Activated CD8-positive, alpha-beta memory T cell treated with anti-CD3 and anti-CD28 coated beads, Interleukin-2, amount 50 U/mL, for 24 hours (primary cell): Measurements from ENCODE around the gene INAFM2.

Source experiments
- DNase-seq: peaks from one replicate; pipeline ENCODE4 v3.0.0-alpha.2; 2020; ENCODE audit errors: extremely low read depth

The INAFM2 gene

DNA sequence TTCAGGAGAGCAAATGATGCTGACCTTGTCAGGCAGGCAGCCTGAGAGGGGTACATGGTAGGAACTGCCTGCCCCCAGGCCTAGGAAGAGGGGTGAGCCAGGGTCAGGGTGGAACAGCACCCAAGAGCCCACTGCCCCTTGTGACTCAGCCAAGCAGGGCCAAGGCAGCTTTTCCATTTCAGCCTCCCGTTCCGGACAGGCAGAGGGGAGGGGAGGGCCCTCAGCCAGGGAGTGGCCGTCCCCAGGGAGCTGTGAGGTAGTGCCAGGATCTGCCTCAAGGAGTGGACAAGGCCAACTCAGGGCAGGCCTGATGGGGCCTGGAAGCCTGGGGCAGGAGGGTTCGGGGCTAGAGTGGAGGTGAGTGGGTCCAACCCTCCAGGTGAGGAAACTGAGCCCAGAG is 35.5 kb upstream of the INAFM2 start:
- no peak for DNase-seq

DNA sequence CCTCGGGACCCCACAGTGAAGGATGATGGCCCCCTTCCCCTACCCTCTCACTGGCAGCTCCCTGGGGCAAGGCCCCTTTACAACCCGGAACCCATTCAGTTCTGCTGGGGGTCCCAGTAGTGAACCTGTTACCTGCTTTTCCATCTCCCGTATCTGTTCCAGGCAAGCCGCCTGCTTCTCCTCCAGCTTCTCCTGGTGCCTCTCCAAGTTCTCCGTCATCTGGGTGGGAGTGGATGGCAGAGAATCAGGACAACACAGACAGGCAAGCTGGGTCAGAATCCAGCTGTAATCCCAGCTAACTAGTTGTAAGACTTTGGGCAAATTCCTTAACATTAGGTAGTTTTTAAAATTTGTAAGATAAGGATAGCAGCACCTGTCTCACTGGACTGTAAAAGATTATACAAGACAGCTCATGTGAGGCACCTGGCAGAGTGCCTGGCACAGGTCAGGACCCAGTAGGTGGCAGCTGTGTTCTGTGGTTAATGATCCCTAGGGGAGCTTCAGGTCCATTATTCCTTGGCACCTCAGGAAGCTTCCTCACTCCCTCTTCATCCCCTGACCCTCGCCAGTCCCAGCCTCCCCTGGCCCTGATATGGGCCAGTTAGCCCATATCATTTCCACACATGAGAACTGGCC is 34.2 kb upstream of the INAFM2 start:
- DNase-seq, result no peak

DNA sequence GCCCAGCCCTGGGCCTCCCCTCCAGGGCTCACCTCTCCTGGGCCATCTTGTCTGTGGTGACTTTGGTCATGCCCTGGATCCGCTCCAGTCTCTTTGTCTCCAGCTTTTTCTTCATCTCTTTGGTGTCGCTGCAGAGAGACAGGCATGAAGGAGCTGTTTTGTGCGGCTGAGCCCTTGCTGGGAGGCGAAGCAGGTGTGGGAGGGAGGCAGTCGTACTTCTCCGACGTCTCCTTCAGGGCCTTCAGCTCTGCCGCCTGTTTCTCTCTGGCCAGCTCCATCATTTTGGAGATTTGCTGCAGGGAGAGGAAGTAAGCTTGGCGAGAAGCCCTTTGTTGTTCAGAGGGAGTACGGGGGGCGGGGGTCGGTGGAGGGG is 33.0 kb upstream of the INAFM2 start:
- DNase-seq, result no peak

DNA sequence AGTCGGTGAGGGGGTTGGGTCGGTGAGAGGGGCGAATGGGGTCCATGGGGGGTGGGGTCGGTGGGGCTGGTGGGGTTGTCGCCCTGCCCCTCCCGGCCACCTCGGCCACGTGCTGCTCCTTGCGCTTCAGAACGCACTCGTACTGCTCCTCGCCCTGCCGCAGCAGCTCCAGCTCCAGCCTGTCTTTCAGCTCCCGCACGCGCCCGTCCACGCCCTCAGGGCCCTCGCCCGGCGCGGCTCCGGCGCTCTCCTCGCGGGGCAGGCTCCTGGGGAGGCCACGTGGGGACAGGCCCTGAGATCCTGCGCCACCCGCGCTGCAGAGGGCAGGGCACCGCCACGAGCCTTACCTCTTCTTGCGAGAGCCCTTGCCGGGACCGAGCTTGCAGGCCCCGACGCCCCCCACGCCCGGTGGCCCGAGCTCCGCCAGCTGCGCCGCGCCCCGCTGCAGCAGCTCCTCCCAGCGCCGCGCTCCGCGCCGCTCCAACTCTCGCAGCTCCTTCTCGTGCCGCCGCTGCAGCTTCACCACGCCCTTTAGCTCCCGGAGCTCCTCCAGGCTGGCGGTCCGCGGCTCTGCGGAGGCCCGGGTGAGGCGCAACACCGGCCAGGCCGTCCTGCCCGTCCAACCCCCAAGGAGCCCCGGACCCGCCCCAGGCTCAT is 32.4 kb upstream of the INAFM2 start:
- DNase-seq, result no peak

DNA sequence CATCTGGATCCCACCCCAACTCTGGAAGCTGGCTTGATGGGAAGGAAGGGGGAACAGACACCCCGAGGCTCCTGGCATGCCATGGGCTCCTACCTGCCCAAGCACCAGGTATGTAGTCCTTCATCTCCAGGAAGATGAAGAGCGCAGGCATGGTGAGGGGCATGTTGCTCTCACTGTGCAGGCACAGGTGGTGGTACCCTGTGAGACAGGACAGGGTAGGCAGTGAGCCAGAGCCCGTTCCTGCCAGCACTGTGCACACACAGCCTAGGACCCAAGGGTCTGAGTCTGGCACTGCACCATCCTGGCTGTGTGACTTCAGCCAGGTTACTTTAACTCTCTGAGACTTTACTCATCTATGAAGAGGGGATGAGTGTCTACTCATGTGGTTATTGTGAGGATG is 31.2 kb upstream of the INAFM2 start:
- no peak for DNase-seq

DNA sequence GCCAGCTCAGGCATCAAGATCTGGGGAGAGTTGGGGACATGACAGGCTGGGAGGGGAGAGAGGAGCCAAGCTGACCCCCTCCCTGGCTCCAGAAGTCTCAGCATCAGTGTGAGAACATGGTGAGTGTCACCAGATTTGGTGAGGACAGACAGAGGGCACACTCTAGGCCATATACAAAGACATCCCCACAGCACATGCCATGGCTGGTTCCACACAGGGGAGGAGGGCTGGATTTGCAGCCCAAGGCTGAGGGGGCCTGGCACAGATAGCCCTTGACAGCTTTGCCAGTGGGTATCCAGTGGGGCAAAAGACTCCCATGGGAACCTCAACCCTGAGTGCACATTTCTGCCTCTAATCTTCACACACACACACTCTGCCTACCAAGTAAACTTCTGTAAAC is 30.5 kb upstream of the INAFM2 start:
- no peak for DNase-seq

DNA sequence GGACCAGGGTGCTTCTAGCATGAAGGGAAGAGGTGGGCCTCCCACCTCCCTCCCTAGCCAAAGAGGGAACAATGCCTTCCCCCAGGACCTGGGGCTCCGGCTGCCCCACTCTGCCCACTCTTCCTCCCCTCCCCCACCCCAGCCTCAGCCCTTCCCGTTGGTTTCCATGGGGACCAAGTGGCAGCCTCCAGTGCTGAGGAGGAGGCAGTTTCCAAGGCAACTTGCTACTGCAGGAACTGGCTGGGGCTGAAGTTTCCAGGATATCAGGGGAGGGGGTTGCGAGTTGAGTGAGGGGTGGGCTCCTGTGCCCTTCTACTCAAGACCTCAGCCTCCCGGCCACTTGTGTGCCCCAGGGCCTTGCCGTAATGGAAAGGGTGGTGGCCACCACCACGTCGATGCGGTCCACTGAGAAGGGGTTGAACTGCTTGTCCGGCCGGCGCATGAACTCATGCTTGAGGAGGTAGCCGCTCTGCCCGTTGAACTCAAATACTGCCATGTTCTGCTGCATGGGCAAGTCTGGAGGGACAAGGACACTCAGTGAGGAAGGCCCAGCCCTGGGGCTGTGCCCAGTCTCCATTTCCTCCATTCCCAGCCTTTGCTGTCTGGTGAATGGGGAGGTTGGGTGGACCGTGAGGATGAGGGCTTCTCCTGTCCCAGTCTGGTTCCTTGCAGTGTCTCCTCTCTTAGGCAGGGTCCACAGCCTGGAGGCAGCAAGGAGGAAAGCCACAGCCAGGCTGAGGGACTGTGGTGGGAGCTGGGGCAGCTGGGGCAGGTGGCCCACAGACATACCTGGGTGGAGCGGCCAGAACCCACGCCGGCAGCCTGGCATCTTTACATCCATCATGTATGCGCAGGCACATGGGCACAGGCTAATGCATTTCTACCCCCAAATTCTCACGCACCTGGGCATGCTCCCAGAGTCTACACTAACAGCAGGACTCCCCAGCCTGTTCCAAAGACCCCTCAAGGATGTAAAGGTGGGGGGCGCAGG is 29.3 kb upstream of the INAFM2 start:
- DNase-seq, result no peak

DNA sequence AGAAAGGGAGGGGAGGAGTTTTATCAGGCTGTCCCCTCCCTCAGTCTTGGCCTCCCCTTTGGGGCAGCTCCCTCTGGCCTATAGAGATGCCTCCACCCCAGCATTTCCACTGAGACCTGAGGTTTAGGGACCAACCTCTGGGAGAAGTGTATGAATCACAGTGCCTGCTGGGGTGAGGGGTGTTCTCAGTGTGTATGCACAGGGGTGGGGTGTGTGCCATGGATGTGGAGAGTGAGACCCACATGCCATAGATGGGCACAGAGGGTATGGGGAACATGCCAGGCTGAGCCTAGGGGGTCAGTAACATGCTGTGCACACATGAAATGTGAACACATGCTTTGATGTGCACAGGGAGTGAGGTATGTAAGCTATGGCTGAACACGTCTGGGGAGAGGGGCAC is 28.2 kb upstream of the INAFM2 start:
- DNase-seq, result no peak

DNA sequence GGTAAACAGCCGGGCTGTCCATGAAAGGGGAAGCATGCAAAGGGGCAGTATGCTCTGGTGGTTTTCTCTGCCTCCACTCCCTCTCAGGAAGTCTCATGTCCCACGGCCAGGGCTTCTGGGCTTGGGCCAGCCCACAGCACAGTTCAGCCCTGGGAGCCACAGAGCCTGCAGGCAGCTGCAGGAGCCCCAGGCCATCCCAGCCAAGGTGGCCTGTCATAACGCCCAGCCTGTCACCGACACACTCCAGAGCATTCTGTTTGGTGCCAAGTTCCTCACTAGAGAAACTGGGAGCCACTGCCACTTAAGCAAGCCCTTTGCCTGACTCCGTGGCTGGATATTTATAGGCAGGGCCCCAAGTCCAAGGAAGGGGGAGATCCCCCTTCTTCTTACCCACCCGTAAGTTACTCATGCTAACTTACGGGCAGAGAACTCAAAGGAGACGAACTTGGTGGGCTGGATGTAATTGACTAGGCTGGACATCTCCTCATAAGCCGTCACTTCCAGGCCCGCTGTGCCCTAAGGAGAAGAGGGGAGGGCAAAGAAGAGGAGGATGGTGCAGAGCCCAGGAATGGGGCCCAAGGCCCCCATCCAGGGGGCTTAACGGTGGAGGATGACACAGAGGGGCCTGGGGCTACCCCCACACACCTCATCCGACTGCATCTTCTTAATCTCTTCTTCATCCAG is 27.5 kb upstream of the INAFM2 start:
- no peak for DNase-seq

DNA sequence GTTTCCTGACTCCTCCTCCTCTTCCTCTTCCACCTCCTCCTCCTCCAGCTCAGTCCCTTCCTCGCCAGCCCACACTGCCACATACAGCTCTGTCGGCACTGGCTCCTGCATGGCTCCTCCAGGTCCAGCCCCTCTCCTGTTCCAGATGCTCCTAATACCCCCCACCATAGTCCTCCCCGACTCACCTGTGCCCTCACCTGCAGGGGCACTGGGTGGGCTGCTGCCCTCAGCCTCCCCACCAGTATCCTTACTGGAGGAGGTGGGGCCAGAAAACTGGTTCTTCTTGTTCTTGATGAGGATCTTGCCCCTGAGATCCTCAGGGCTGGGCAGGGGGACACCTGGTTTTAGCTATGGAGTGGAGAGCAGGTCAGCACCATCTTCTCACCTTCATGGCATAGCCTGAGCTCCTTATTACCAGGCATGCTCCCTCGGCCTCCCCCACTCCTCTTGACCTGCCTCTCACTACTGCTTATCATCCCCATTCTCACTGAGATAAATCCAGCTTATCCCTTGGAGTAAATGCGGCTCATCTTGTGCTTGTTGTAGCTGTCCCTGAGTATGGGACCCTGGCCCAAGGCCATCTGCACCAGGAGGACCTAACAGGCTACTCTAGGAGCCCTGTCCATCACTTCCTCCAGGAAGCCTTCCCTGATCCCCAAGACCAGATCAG is 26.8 kb upstream of the INAFM2 start:
- no peak for DNase-seq

DNA sequence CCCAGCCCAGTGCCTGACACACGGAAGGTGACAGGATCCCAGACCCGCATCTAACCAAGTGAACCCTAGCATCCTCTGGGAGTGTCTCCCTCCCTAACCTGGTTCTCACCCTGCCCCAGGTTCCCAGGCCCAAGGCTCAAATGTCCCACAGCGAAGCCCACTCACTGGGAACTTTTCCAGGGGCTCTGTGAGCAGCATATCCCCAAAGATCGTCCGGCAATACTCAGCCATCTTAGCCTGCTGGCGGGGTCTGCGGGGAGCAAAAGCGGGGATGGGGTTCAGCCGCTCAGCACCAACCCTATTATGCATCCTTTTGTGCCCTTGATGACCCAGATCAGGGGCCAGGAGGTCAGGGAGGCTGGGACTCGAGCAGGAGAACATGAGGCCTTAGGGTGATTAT is 26.1 kb upstream of the INAFM2 start:
- DNase-seq, result no peak

DNA sequence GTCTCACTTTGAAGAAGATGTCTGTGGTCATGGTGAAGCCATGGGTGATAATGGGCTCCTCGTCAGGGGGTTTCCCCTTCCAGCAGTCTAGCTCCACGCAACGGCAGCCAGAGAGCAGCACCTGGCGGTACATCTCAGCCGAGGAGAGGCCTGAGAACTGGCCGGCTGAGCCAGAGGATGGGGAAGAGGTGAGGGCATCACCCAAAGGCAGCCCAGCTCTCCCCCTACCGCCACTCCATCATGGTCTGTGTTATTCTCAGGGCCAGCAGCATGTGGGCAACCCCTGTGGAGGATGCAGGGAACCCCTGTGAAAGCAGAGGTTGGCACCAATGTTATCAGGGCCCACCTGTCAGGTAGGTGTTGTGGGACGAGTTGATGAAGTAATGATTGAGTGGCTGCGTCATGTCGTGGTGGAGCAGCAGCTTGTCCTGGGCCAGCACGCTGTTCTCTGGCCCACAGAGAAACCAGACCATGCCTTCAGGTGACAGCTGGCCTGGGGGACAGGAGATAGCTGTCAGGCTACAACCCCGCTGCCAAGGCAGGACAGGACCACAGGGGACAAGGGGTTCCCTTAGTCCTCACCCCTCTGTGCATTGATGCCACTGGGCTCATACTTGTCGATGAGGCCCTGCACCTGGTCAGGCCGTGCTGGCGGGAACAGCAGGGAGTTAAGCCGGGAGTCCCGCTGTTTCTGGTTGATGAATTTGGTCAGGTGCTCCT is 25.1 kb upstream of the INAFM2 start:
- no peak for DNase-seq

DNA sequence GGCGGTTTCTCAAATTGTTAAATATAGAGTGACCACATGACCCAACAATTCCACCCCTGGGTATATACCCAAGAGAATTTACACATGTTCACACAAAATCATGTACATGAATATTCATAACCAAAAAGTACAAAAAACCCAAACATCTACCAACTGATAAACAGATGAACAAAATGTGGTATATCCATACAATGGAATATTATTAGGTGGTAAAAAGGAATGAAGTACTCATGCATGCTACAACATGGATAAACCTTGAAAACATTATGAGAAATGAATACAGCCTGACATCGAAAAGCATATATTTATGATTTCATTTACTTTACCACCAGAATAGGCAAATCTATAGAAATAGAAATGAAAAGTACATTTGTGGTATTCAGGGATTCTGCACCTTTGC is 23.1 kb upstream of the INAFM2 start:
- no peak for DNase-seq

DNA sequence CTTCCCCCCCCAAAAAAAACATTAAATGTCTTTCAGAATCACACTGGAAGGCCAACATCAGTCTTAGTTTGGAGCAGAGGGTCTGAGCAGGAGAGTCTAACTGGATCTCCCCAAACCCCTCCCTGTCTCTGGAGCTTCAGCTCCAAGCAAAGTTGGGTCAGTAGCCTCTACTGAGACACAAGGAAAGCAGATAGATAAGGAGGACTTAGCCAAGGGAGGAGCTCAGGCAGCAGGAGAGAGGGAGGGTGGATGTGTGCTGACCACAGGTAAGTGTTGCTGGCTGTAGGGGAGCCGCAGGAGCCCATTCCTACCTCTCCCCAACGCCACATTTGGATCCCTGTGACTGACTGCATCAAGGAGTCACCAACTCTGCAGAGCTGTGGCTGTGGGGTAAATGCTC is 22.7 kb upstream of the INAFM2 start:
- no peak for DNase-seq

DNA sequence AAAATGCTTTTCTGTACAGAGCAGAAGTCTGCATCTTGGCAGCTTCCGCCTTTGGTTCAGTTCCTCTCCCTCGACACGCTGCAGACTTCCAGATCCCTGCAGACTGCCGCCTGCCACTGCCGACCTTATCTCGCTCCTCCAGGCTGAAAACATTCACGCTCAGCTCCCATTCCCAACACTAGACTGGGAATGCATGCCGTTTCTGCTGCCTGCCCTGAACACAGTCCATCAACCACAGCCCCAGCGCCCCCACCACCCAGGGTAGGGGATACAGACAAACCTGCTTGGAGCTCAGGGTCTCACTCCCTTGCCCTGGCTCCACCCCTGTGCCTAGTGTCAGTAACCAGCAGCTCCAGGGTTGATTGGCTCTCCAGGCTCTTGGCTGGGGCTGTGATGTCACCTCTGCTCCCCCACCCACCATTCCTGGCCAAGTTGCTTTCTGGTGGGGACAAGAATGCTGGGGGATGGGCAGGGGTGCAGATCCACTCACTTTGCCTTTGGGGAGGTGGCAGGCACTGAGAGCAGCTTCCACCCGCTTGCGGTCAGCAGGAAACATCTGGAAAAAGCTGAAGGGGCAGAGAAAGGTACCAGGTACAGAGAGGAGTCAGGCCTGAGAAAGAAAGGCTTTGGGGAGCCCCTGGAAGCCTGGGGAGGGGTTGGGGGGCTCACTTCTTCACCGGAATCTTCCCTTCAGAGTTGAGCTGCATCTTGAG is 21.9 kb upstream of the INAFM2 start:
- DNase-seq, result no peak

DNA sequence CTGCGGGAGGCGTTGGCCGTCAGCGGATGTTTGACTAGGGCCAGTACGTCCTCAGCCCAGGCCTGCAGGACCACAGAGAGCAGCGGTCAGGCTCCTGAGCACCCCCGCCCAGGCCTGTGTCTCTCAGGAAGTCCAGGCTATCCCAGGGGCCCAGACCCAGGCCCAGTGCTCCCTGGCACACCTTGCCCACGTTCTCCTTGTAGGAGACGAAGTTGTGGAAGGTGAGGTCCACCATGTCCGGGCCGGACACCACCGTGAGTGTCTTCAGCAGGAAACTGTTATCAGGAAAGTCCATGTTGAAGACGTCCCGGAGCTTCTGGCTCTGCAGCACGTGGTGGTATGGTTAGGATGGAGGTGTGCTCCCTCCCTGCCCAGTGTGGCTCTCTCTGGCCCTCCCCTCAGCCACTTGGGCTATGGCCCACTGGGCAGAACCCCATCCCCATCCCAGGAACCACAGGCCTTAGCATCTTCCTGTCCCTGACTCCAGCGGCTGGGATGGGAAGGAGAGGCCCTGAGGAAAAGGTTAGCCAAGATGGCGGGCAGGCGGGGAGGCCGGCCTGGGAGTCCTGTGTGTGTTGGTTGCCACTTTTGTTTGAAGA is 21.1 kb upstream of the INAFM2 start:
- no peak for DNase-seq

DNA sequence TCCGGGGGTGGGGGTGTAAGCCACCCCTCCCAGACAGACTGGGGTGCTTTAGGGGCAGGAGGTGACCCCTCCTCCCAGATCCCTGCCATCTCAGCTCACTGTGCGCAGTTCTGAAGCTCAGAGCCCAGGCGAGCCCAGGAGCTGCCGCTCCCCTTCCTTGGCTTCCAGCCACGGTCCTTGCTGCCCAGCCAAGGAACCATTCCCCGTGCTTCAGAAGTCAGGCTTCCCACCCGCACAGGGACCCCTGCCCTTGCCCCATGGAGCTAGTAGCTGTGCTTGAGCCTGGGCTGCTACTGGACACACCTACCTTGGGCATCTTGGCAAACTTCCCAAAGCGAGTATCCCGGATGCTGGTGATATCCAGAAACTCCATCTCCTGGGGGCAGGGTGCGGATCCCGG is 20.5 kb upstream of the INAFM2 start:
- no peak for DNase-seq

DNA sequence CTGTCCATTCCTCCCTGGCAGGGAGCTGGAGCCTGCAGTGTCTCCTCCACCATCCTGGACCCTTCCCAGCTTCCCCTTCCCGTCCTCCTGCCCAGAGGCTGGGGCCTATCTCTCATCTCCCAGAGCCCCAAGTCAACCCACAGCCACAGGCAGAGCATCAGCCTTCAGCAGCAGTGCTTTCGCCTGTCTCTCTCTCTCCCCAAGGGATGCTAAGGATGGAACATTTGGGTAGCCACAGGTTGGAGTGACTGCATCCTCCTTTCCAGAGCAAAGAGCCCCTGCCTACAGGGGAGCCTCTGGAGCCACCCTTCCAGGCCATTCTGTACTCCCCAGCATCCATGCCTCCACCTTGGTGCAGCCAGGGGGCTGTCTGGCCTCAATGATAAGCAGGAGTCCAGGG is 19.9 kb upstream of the INAFM2 start:
- no peak for DNase-seq

DNA sequence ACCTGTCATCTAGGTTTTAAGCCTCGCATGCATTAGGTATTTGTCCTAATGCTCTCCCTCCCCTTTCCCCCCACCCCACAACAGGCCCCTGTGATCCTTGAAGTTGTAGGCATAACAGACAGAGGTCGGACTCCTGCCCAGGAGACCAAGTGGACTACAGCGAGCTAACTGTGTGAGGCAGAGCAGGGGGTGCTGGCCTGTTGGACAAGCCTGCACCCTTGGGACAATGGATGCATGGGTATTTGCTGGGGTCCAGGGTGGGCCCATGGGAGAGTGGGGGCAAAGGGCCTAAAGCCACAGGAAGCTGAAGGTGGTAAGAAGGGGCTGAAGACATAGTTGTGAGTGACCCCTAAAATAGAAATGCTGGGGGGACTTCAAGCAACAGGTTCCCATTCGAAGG is 18.2 kb upstream of the INAFM2 start:
- DNase-seq, result no peak

DNA sequence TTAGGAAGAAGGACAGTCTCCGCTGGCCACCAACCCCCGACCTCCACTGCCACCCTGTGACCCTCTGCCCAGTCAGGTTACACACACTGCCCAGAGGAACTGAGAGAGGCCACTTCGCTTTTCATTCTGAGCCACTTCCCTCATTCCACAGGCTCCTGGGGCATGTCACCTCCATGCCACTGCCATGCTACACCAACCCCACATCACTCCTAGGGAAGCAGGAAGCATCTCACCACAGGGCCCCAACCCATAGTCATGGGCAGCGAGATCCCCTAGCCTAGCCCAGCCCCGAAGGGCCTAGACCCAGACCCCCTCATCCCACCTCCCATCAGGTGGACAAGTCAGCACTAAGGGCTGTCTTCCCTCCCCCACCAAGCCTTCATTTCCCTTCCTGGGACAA is 17.1 kb upstream of the INAFM2 start:
- DNase-seq, result no peak
